HEK293 (cell line): ENCODE results near the gene XPO4.

ENCODE experiments used
- CTCF ChIP-seq: fragments of 450-650 bp; formaldehyde crosslinking; IDR thresholded peaks from 2 replicates; pipeline ENCODE4 v1.5.1; 2016; ENCODE audit warnings: missing biosample characterization, missing genetic modification characterization
- YY1 ChIP-seq: fragments of 450-650 bp; formaldehyde crosslinking; IDR thresholded peaks from 2 replicates; pipeline ENCODE4 v1.5.1; 2018; ENCODE audit warnings: missing biosample characterization, missing genetic modification characterization
- ZBTB7A ChIP-seq: fragments of 450-650 bp; formaldehyde crosslinking; IDR thresholded peaks from 2 replicates; pipeline ENCODE4 v1.5.1; 2016; ENCODE audit warnings: low read depth, missing biosample characterization, missing genetic modification characterization
- ZEB2 ChIP-seq: fragments of 450-650 bp; formaldehyde crosslinking; IDR thresholded peaks from 2 replicates; pipeline ENCODE4 v1.5.1; 2016; ENCODE audit warnings: missing biosample characterization, missing genetic modification characterization
- ZNF23 ChIP-seq: fragments of 450-650 bp; formaldehyde crosslinking; IDR thresholded peaks from 2 replicates; pipeline ENCODE4 v1.5.1; 2016; ENCODE audit warnings: missing biosample characterization, missing genetic modification characterization, borderline replicate concordance
- ZNF239 ChIP-seq: fragments of 450-650 bp; formaldehyde crosslinking; IDR thresholded peaks from 2 replicates; pipeline ENCODE4 v1.5.1; 2016; ENCODE audit warnings: missing biosample characterization, missing genetic modification characterization
- ZNF280C ChIP-seq: fragments of 450-650 bp; formaldehyde crosslinking; IDR thresholded peaks from 2 replicates; pipeline ENCODE4 v1.5.1; 2016; ENCODE audit warnings: missing biosample characterization, missing genetic modification characterization
- ZNF600 ChIP-seq: fragments of 450-650 bp; formaldehyde crosslinking; IDR thresholded peaks from 2 replicates; pipeline ENCODE4 v1.5.1; 2016; ENCODE audit warnings: missing biosample characterization, missing genetic modification characterization
- ZNF639 ChIP-seq: fragments of 450-650 bp; formaldehyde crosslinking; IDR thresholded peaks from 2 replicates; pipeline ENCODE4 v1.5.1; 2016; ENCODE audit warnings: missing biosample characterization, missing genetic modification characterization
- ZNF670 ChIP-seq: fragments of 450-650 bp; formaldehyde crosslinking; IDR thresholded peaks from 2 replicates; pipeline ENCODE4 v1.5.1; 2016; ENCODE audit warnings: missing biosample characterization, missing genetic modification characterization, low read depth

- TF ChIP-seq ZNF23 (tag by site-specific recombination), result no peak
- no peak for TF ChIP-seq YY1 (tag by site-specific recombination)
- TF ChIP-seq ZNF600 (tag by site-specific recombination), result no peak
- TF ChIP-seq CTCF, result no peak
- TF ChIP-seq ZNF670 (tag by site-specific recombination), result no peak
- no peak for TF ChIP-seq ZBTB7A
- TF ChIP-seq ZNF639, result no peak
- TF ChIP-seq ZEB2 (tag by site-specific recombination), result no peak
- no peak for TF ChIP-seq ZNF239 (tag by site-specific recombination)
- no peak for TF ChIP-seq ZNF280C
Measured at GRCh38 chr13:20780317-20780716, 122.2 kb downstream of the XPO4 start.
